HCT116 (cell line): ENCODE data around the gene FRMPD4. TPM values are rescaled to one million over a fixed set of nuclear protein-coding genes. Genes with fewer than 3 reads are reported as not detected.

Experiments used
- ATAC-seq: fragments of 200-7000 bp; cut with Tn5 transposase; 2 replicates; pipeline ENCODE4 v1.9.1; 2020; ENCODE audit warnings: mild to moderate bottlenecking, moderate library complexity
- BruUV-seq: library from RNA; stranded (reverse); fragments of 400-500 nt; replicated peaks from 2 replicates; lab custom pipeline; 2021; lab: Mats Ljungman, UMichigan
- CTCF ChIA-PET: fragments of 300-600 bp; sonication (Branson Sonifier 250); formaldehyde crosslinking; loops from one replicate; lab custom pipeline; 2021; ENCODE audit warnings: antibody characterized with exemption; lab: Charles Lee
- POLR2A ChIA-PET: fragments of 300-600, 350-600 bp; sonication (Branson Sonifier 250); formaldehyde crosslinking; loops from one replicate; lab custom pipeline; 2021; ENCODE audit warnings: antibody characterized with exemption; lab: Charles Lee
- RAD21 ChIA-PET, 2 experiments: fragments of 300-600 bp; sonication (Branson Sonifier 250); formaldehyde crosslinking; loops; one replicate each; lab custom pipeline; 2023; ENCODE audit warnings: low total read pairs in 2 of 2; ENCODE audit not compliant: uncharacterized antibody in 2 of 2, unreplicated experiment in 2 of 2, low non-redundant PET in 1 of 2; lab: Charles Lee
- DNase-seq: peaks from one replicate; pipeline ENCODE4 v3.0.0-alpha.2; 2010; ENCODE audit warnings: low read depth, low spot score
- H2AFZ ChIP-seq: fragments of 200-600 bp; shearing (Covaris generic), sonication (generic); 2 replicates; pipeline ENCODE4 v1.6.1; 2017; ENCODE audit warnings: low read depth, mixed run types, mixed read lengths, antibody characterized with exemption, low read length; ENCODE audit not compliant: poor library complexity, severe bottlenecking
- H3K27ac ChIP-seq: 2 replicates; pipeline ENCODE4 v1.5.1; 2012; ENCODE audit warnings: low read depth, low read length
- H3K27me3 ChIP-seq: fragments of 200-600 bp; sonication (generic); 2 replicates; pipeline ENCODE4 v1.6.1; 2016; ENCODE audit warnings: mixed run types, low read length, mixed read lengths; ENCODE audit not compliant: insufficient read depth
- H3K36me3 ChIP-seq, 2 experiments: fragments of 200-500 bp in 1 of 2; fragments of 200-600 bp in 1 of 2; sonication (Bioruptor generic) in 1 of 2; sonication (generic) in 1 of 2; 2 replicates each; pipeline versions ENCODE4 v1.5.1 to v1.6.1; 2014 to 2016; ENCODE audit warnings: low read length in 2 of 2, inconsistent platforms in 1 of 2, mixed read lengths in 1 of 2, mixed run types in 1 of 2; ENCODE audit not compliant: insufficient read depth in 2 of 2, control insufficient read depth in 1 of 2
- H3K4me1 ChIP-seq, 2 experiments: fragments of 200-600 bp in 1 of 2; sonication (generic) in 1 of 2; 2 replicates each; pipeline versions ENCODE4 v1.5.1 to v1.6.1; 2012 to 2017; ENCODE audit warnings: low read length in 2 of 2, inconsistent platforms in 1 of 2, mild to moderate bottlenecking in 1 of 2, mixed read lengths in 1 of 2, mixed run types in 1 of 2, moderate library complexity in 1 of 2; ENCODE audit not compliant: insufficient read depth in 2 of 2, control insufficient read depth in 1 of 2
- H3K4me2 ChIP-seq: fragments of 200-600 bp; sonication (generic); 2 replicates; pipeline ENCODE4 v1.6.1; 2017; ENCODE audit warnings: mixed run types, low read length, mixed read lengths
- H3K4me3 ChIP-seq, 2 experiments: fragments of 200-600 bp in 1 of 2; sonication (generic) in 1 of 2; replicated peaks in 1 of 2; 2 replicates each; pipeline ENCODE4 v1.5.1; 2011 to 2016; ENCODE audit warnings: low read length in 2 of 2, control low read depth in 1 of 2, low read depth in 1 of 2, mild to moderate bottlenecking in 1 of 2, mixed read lengths in 1 of 2, mixed run types in 1 of 2
- H3K79me2 ChIP-seq: fragments of 200-600 bp; sonication (generic); 2 replicates; pipeline ENCODE4 v1.6.1; 2017; ENCODE audit warnings: mild to moderate bottlenecking, mixed run types, low read length, moderate library complexity, mixed read lengths; ENCODE audit not compliant: insufficient read depth
- H3K9ac ChIP-seq: fragments of 200-600 bp; sonication (generic); 2 replicates; pipeline ENCODE4 v1.6.1; 2016; ENCODE audit warnings: low read length, mixed read lengths
- H3K9me2 ChIP-seq: fragments of 200-600 bp; sonication (generic), shearing (Covaris generic); 2 replicates; pipeline ENCODE4 v1.6.1; 2017; ENCODE audit warnings: mixed run types, mild to moderate bottlenecking, moderate library complexity; ENCODE audit not compliant: insufficient read depth
- H3K9me3 ChIP-seq, 2 experiments: fragments of 200-500 bp in 1 of 2; fragments of 200-600 bp in 1 of 2; sonication (Bioruptor generic) in 1 of 2; sonication (generic) in 1 of 2; 2 replicates each; pipeline ENCODE4 v1.6.1; 2014 to 2017; ENCODE audit warnings: low read length in 2 of 2, mixed read lengths in 2 of 2, inconsistent platforms in 1 of 2, low read depth in 1 of 2, mild to moderate bottlenecking in 1 of 2, mixed run types in 1 of 2, moderate library complexity in 1 of 2; ENCODE audit not compliant: control insufficient read depth in 1 of 2, insufficient read depth in 1 of 2
- H4K20me1 ChIP-seq: fragments of 200-600 bp; sonication (generic), shearing (Covaris generic); 2 replicates; pipeline ENCODE4 v1.6.1; 2017; ENCODE audit warnings: mixed run types, mild to moderate bottlenecking, moderate library complexity; ENCODE audit not compliant: insufficient read depth
- CBX3 ChIP-seq: IDR thresholded peaks from 2 replicates; pipeline ENCODE4 v1.6.1; 2012; ENCODE audit warnings: low read depth
- CEBPB ChIP-seq: IDR thresholded peaks from 2 replicates; pipeline ENCODE4 v1.6.1; 2012; ENCODE audit warnings: low read depth
- CTCF ChIP-seq, 3 experiments: fragments of 200-600 bp in 1 of 3; sonication (generic) in 1 of 3; IDR thresholded peaks in 2 of 3; conservative IDR thresholded peaks in 1 of 3; 2 replicates each; pipeline ENCODE4 v1.5.1; 2012 to 2017; ENCODE audit warnings: low read depth in 2 of 3, low read length in 2 of 3, antibody characterized with exemption in 1 of 3, borderline replicate concordance in 1 of 3, control low read depth in 1 of 3, mild to moderate bottlenecking in 1 of 3, mixed read lengths in 1 of 3, mixed run types in 1 of 3, moderate library complexity in 1 of 3; ENCODE audit not compliant: insufficient read depth in 1 of 3
- EGR1 ChIP-seq: IDR thresholded peaks from 2 replicates; pipeline ENCODE4 v1.6.1; 2012; ENCODE audit warnings: low read depth
- EZH2 ChIP-seq: fragments of 200-600 bp; sonication (generic); IDR thresholded peaks from 2 replicates; pipeline ENCODE4 v1.6.1; 2017; ENCODE audit warnings: antibody characterized with exemption, mixed run types
- EZH2phosphoT487 ChIP-seq: fragments of 200-600 bp; IDR thresholded peaks from 2 replicates; pipeline ENCODE4 v1.6.1; 2018; ENCODE audit warnings: antibody characterized with exemption, borderline replicate concordance
- FOSL1 ChIP-seq: IDR thresholded peaks from 2 replicates; pipeline ENCODE4 v1.6.1; 2012; ENCODE audit warnings: low read depth
- POLR2A ChIP-seq: IDR thresholded peaks from 2 replicates; pipeline ENCODE4 v1.7.0; 2011; ENCODE audit warnings: borderline replicate concordance; ENCODE audit not compliant: insufficient read depth, insufficient read length; ENCODE audit errors: extremely low read depth
- POLR2AphosphoS5 ChIP-seq: IDR thresholded peaks from 2 replicates; pipeline ENCODE4 v1.6.1; 2011; ENCODE audit warnings: mild to moderate bottlenecking, low read depth, low read length, moderate library complexity
- SIN3A ChIP-seq: IDR thresholded peaks from 2 replicates; pipeline ENCODE4 v1.6.1; 2012; ENCODE audit warnings: low read depth
- SRF ChIP-seq: IDR thresholded peaks from 2 replicates; pipeline ENCODE4 v1.6.1; 2012; ENCODE audit warnings: low read depth
- TCF7L2 ChIP-seq: IDR thresholded peaks from 2 replicates; pipeline ENCODE4 v1.7.0; 2011; ENCODE audit warnings: borderline replicate concordance, inconsistent platforms; ENCODE audit not compliant: insufficient read depth, insufficient read length; ENCODE audit errors: extremely low read depth
- YY1 ChIP-seq: IDR thresholded peaks from 2 replicates; pipeline ENCODE4 v1.6.1; 2011; ENCODE audit warnings: low read length, low read depth, moderate library complexity, mild to moderate bottlenecking; ENCODE audit not compliant: insufficient replicate concordance; ENCODE audit errors: extremely low read depth
- ZFX ChIP-seq: fragments of 450-650 bp; IDR thresholded peaks from 2 replicates; pipeline ENCODE4 v1.6.1; 2017
- ZNF274 ChIP-seq: fragments of 200-500 bp; sonication (Bioruptor generic); IDR thresholded peaks from 2 replicates; pipeline ENCODE4 v1.6.1; 2014; ENCODE audit warnings: mild to moderate bottlenecking, low read depth, low read length, inconsistent platforms
- intact Hi-C: fragments of 100-400 bp; cut with micrococcal nuclease; formaldehyde crosslinking; loops from 2 replicates; pipeline ENCODE4 v1.10.0; 2022
- total RNA-seq: library from RNA; stranded (reverse); gene quantifications from one replicate; pipeline ENCODE4 v1.2.1, GENCODE V29; 2021; ENCODE audit not compliant: unreplicated experiment
- TF ChIP-seq, protein P1 (sequence below): IDR thresholded peaks from 2 replicates; pipeline ENCODE4 v1.6.1; 2012

Gene FRMPD4
- total RNA-seq, 1 experiment from 2014 or later = not detected

- TF ChIP-seq SIN3A = no peak
- TF ChIP-seq TCF7L2 = no peak
- TF ChIP-seq EZH2 = no peak
- TF ChIP-seq CEBPB = no peak
- TF ChIP-seq YY1 = no peak
- TF ChIP-seq EZH2phosphoT487 = no peak
- TF ChIP-seq CTCF (IDR thresholded peaks at IDR 0.05 in 2 of 3, conservative IDR thresholded peaks at IDR 0.05 in 1 of 3; ENCODE audit: borderline replicate concordance in 1 of 3, insufficient read depth in 1 of 3, low read depth in 2 of 3, low read length in 2 of 3) = no peak
- no peak for TF ChIP-seq POLR2AphosphoS5
- no peak for TF ChIP-seq ZNF274
- no peak for TF ChIP-seq ZFX
- no peak for TF ChIP-seq CBX3
- no peak for TF ChIP-seq EGR1
- no peak for TF ChIP-seq FOSL1
- TF ChIP-seq SRF = no peak
- TF ChIP-seq POLR2A = no peak
- TF ChIP-seq, protein P1, sequence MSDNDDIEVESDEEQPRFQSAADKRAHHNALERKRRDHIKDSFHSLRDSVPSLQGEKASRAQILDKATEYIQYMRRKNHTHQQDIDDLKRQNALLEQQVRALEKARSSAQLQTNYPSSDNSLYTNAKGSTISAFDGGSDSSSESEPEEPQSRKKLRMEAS = no peak
- TF ChIP-seq, all 23 proteins: peak for 0
- Histone ChIP-seq H3K36me3 (no peaks in the 10 kb centered on the region), H3K9me3 (no peaks in the 10 kb centered on the region), H3K27me3 (no peaks in the 10 kb centered on the region), H3K9ac (no peak overlapping the region), H3K4me1 (no peaks in the 10 kb centered on the region), H3K27ac (no peak overlapping the region), H4K20me1 (no peaks in the 10 kb centered on the region), H3K4me2 (no peak overlapping the region), H2AFZ (no peak overlapping the region), H3K79me2 (no peaks in the 10 kb centered on the region), H3K9me2 (no peaks in the 10 kb centered on the region), H3K4me3 (no peak overlapping the region)
- BruUV-seq = no TSS peak
- POLR2A ChIA-PET = no interaction called here
- RAD21 ChIA-PET = no interaction called here
- CTCF ChIA-PET = no interaction called here
- DNase-seq (no peak), ATAC-seq (no peak)
- intact Hi-C loops = no loop called here
Measured at GRCh38 chrX:12469296-12469695, 331.0 kb downstream of the FRMPD4 start.
